ENCODE data around the gene ANGPT4.
A peak's percentile ranks its signal among the peaks of the same experiment; 100 is the strongest.
"Not testable (repeated sequence)": the region's sequence is repeated elsewhere in the genome, so short reads cannot be mapped to it uniquely, and the experiment has no call there.

The ANGPT4 gene

DNA sequence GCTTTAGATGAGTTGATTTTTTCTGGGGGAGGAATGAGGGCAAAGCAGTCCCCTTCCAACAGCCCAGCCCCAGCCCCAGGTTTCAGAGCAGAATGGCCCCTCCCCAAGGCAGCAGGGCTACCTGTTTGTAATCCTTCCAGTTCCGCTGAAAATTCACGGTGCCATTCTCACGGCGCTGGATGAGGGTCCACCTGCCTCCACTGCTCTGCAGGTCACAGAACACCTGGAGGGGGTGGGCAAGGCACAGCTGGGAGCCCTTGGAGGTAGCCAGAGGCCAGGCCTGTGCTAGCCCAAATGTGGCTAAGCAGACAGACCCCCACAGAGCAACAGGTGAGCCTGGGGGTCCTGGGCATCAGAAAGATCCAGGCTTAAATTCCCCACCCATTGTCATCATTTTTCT lies 36.5 kb downstream of the ANGPT4 start:
- no peak for DNase-seq (ENCODE audit: insufficient read length, low spot score)
- no peak for FAIRE-seq

GRCh38 chr20:878511-879307 lies 37.4 kb downstream of the ANGPT4 start:
- DNase-seq (ENCODE audit: insufficient read length, low spot score): peak; percentile 40
- no peak for FAIRE-seq

GRCh38 chr20:877814-878213 lies 38.3 kb downstream of the ANGPT4 start:
- DNase-seq (ENCODE audit: insufficient read length, low spot score) (no peak), FAIRE-seq (no peak)

- FAIRE-seq: no peak
These were observed 41.0 kb downstream of the ANGPT4 start for GRCh38 chr20:875115-875514.

GRCh38 chr20:873875-874607 lies 42.1 kb downstream of the ANGPT4 start:
- FAIRE-seq: no peak
- DNase-seq (ENCODE audit: insufficient read length, low spot score): no peak

More at GRCh38 chr20:875115-875514, 41.0 kb downstream of the ANGPT4 start:
- no peak for DNase-seq (ENCODE audit: insufficient read length, low spot score)

- FAIRE-seq (no peak), DNase-seq (ENCODE audit: insufficient read length, low spot score) (no peak)
These were observed 43.1 kb downstream of the ANGPT4 start for GRCh38 chr20:872855-873520.

DNA sequence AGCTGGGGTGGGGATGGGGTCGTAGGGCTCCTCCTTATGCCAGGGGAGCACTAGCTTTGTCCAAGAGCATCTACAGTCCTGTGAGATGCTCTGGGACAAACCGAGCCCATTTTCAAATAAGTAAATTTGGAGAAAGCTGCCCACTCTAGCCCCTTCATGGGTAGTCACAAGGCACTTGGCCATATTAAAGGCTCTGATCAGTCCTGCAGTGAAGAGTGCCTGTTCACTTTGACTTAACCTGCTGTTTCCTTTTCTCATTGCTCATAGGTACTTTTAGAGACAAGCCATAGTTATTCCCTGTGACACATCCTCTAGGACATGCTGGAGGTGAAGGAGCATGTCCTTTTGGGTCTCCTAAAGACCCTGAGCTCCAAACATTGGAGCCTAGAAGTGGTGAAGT lies 44.2 kb downstream of the ANGPT4 start:
- no peak for DNase-seq (ENCODE audit: insufficient read length, low spot score)
- no peak for FAIRE-seq

GRCh38 chr20:871436-871835 lies 44.7 kb downstream of the ANGPT4 start:
- no peak for FAIRE-seq

DNA sequence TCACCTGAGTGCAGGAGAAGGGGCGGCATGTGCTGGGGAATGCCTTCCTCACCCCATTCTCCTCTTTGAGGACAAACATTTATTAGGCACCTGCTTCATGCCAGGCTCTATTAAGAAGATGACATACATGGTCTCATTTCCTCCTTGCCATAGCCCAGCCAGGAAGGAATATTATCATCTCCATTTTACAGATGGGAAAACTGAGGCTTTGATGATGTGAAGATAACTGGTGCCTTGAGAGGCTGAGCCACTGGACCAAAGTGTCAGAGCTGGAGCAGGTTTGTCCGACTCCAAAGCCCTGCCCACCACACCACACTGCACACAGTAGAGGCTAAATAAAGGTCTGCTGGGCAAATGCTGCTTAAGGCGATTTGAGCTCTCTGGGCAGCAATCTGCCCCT lies 45.4 kb downstream of the ANGPT4 start:
- DNase-seq (ENCODE audit: insufficient read length, low spot score) (no peak), FAIRE-seq (no peak)

More at GRCh38 chr20:871436-871835, 44.7 kb downstream of the ANGPT4 start:
- no peak for DNase-seq (ENCODE audit: insufficient read length, low spot score)

DNA sequence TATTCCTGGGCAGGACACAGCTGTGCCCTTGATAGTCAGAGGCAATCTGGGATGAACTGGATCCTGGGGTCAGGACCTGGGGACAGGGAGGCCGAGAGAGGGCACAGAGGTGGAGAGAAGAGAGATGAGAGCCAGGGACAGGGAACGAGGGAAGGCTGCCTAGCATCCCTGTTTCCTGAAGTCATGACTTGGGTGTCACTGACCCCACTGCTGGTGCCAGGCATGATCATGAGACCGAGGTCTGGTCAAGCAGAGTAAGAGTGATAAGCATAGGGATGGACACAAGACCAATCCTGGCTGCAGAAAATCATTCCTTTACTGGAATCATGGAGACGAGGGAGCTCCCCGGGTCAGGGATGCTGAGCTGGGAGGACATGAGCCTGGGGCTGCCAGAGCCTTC lies 46.5 kb downstream of the ANGPT4 start:
- FAIRE-seq (no peak), DNase-seq (ENCODE audit: insufficient read length, low spot score) (no peak)

DNA sequence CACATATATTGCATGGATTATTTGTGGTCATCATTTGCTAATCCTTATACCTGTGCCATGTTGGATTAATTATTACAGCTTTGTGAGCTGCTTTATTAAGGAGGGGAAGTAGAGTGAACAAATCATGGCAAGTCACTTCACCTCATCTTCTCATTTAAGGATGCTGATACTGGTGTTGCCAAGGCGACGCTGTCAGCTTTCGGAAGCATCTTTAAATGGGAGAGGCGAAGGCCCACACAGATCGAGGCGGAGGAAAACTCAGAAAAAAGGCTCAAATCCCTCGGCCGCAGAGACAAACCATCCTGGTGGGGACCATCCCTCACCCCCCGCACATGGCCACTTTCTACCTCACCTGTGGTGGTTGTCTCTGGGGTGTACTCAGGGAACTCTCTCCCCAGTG lies 47.9 kb downstream of the ANGPT4 start:
- FAIRE-seq (no peak), DNase-seq (ENCODE audit: insufficient read length, low spot score) (no peak)

DNA sequence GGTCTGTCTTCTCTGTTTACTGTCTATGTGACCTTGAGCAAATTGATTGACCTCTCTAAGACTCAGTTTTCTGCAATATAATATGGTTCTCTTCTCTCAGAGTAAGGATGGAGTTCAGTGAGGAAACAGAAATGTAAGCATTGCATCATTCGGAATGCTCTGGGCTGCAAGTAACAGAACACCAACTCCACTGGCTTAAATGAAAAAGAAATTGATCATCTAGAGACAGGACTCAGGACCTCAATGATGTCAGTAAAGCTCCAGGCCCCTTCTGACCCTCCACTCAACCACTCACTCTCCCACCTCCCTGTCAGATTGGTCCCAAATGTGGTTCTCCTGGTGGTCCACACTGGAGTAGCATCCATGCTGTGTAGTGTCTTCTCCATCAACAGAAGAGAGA lies 50.7 kb downstream of the ANGPT4 start:
- DNase-seq (ENCODE audit: insufficient read length, low spot score): no peak
- FAIRE-seq: no peak

GRCh38 chr20:860891-861290 lies 55.2 kb downstream of the ANGPT4 start:
- DNase-seq (ENCODE audit: insufficient read length, low spot score): no peak
- FAIRE-seq: no peak

- FAIRE-seq: peak; percentile 55
- DNase-seq (ENCODE audit: insufficient read length, low spot score): no peak
These were observed 56.3 kb downstream of the ANGPT4 start for GRCh38 chr20:859751-860231.

DNA sequence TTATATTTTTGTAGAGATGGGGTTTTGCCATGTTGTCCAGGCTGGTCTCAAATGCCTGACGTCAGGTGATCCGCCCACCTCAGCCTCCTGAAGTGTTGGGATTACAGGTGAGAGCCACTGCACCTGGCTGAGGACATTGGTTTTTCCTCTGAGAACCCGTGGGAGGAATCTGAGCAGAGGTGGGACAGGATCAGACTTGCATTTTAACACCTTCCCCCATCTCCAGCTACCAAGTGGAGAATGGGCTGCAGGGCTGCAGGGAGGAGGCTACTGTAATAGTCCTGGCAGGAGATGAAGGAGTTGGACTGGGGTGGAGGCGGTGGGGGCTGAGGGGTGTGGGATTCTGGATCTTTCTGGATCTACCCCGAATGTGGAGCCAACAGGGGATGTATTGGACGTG lies 58.1 kb downstream of the ANGPT4 start:
- FAIRE-seq (no peak), DNase-seq (ENCODE audit: insufficient read length, low spot score) (no peak)

- FAIRE-seq (peak; percentile 98), DNase-seq (ENCODE audit: insufficient read length, low spot score) (peak; percentile 88)
These were observed 59.8 kb downstream of the ANGPT4 start for GRCh38 chr20:856361-856775.

DNA sequence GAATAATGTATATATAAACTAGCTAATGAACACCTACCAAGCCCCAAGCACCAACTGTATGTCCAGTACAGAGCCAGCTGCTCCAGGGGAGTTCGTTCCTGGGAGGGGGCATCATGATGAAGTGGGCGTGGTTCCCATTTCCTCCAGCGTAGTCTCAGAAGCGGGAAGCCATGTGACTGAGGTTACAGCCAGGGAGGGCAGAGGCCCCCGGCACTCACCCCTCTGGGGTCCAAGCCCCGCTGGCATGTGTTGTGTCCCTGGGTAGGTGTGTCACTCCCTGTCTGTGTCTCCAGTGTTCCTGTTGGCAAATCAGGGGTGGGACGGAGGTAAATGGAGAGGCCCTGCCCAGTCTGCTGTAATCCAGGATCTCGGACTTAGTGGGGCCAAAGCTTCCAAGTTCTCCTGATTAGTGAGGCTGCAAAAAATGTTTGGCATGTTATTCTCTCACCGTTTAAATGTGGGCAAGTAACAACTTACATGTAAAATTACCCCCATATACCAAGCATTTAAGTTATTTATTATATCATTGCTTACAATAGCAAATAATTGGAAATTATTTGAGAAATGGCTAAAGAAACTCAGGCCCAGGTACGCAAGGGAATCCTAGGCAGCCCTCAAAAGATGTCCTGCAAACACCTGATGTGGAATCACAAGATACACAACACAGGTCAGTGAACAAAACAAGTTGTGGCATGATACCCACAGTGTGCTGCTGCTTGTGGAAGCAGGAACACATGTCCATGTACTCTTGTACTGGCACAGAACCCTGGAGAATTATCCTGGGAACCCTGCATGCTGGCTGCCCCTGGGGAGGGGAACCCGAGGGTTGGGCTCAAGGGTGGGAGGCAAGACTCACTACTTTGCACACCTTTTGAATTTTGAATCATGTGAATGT lies 60.4 kb downstream of the ANGPT4 start:
- FAIRE-seq (no peak), DNase-seq (ENCODE audit: insufficient read length, low spot score) (no peak)

DNA sequence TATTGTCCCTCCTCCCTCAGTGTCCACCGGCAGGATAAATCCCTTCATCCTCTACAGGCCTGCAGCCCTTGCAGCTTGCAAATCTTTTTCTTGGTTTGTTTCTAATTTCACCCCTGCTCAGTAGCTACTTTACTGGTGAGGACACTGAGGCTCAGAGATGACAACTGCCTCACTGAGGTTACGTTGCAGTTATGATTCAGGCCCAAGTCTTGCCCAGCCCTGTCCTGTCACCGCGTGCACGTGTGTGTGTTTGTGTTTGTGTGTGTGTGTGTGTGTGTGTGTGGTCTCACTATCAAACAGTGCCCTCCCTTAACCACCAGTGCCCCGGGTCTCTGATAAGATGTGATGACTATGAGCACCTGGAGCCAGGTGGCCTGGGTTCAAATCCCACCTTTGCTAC lies 61.5 kb downstream of the ANGPT4 start:
- DNase-seq (ENCODE audit: insufficient read length, low spot score) (no peak), FAIRE-seq (no peak)

DNA sequence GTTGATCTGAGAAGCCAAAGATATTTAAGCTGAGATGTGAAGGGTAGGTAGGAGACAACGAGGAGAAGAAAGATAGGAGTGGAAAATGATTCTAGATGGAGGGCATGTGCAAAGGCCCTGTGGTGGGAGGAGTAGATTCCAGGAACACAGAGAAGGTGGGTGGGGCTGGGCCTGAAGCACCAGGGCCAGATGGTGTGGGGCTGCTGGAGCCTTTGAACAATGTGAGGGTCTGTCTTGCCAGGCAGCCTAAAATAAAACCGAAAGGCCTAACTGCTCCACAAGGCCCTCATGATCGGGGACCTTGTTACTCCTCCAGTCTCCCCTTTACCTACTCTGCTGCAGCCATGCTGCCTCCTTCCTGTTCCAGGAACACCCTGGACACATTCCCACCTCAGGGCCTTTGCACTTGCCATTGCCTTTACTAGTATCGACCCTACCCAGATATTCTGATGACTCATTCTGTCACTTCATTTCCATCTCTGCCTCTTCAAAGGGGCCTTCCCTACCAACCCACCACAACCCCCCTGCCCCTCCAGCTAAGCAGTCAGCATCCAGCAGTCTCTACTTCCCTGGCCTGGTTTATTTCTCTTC lies 62.6 kb downstream of the ANGPT4 start:
- no peak for DNase-seq (ENCODE audit: insufficient read length, low spot score)
- FAIRE-seq: no peak

- not testable (repeated sequence) for FAIRE-seq; DNase-seq (ENCODE audit: insufficient read length, low spot score)
These were observed 67.4 kb downstream of the ANGPT4 start for GRCh38 chr20:848731-849130.
